SU-DHL-6 (cell line): ENCODE data around the gene DMAP1.

Experiments used
- CTCF ChIP-seq: fragments of 200-600 bp; sonication (generic); IDR thresholded peaks from one replicate; pipeline ENCODE4 v1.5.1; 2017; ENCODE audit warnings: antibody characterized with exemption, mild to moderate bottlenecking, low read length, moderate library complexity; ENCODE audit not compliant: insufficient read depth, poor library complexity, severe bottlenecking
- EZH2phosphoT487 ChIP-seq: fragments of 200-600 bp; sonication (generic), shearing (Covaris generic); conservative IDR thresholded peaks from 2 replicates; pipeline ENCODE4 v1.6.1; 2018; ENCODE audit warnings: mild to moderate bottlenecking, antibody characterized with exemption, low read length, moderate library complexity, mixed read lengths

DNA sequence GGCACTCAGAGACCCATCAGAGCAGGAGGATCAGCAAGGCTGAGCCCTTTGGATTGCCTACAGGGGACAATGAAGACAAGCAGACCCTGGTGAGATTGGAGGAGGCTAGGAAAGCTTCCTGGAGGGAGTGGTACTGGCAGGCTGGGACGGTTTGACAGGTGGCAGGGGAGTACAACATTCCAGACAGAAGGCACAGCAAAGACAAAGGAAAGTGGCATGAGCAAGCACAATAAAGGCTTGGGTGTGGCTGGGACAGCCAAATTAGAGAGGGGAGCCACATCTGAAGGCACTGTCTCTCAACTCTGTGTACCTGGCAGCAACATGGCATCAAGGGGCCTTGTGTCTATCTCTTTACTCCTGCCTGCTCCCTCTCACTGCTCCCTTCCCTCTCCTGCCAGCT is 38.2 kb downstream of the DMAP1 start:
- no peak for TF ChIP-seq CTCF
- no peak for TF ChIP-seq EZH2phosphoT487
